GM12891 (cell line): ENCODE data around the gene CBX2.

Source experiments
- POLR2A ChIP-seq: IDR thresholded peaks from 2 replicates; pipeline ENCODE4 v1.6.1; 2011; ENCODE audit warnings: low read depth, low read length, control low read depth
- POLR2AphosphoS5 ChIP-seq: IDR thresholded peaks from 2 replicates; pipeline ENCODE4 v1.6.1; 2011; ENCODE audit warnings: low read depth, low read length, control low read depth
- POU2F2 ChIP-seq: IDR thresholded peaks from 2 replicates; pipeline ENCODE4 v1.6.1; 2011; ENCODE audit warnings: low read depth, mild to moderate bottlenecking, control low read depth, low read length, moderate library complexity
- SPI1 ChIP-seq: IDR thresholded peaks from 2 replicates; pipeline ENCODE4 v1.6.1; 2011; ENCODE audit warnings: low read depth, low read length, control low read depth
- TAF1 ChIP-seq: IDR thresholded peaks from 2 replicates; pipeline ENCODE4 v1.6.1; 2011; ENCODE audit warnings: low read depth, low read length, control low read depth

DNA sequence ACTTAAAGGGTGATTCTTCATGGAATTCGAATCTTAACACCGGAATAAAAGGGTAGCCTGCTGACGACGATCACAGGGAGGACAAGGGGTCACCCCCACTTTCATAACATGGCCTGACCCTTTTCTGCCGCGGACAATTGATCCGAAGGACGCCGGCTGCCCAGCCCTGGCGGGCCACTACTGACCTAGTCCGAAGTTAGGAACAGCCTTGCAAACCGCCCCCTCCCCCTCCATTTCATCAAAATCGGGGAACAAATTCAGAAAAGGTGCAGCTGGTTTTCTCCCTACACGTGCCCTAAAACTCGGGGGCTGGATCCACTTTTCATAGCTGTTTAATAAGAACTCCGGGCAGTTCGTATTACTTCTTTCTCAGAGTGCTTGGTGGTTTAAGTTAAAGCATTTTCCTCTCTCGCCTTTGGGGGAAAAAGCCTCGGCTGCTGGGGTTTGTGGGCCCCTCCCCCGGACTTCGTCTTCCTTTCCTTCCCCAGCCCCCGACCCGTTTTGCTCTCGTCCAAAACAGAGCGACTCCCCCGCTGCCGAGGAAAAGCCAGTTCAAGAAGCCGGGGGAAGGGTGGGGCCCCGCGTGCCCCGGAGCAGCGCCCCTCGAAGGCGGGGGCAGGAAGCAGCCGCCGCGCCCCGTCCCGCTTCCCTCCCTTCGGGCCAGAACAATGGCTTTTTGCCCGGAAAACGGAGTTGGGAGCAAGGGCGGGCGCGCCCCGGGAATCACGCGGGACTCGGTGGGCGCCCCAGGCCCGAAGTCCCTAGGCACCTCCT is 641 bp upstream of the CBX2 start:
- TF ChIP-seq POLR2AphosphoS5 (no peak), SPI1 (no peak), POLR2A (no peak), TAF1 (no peak), POU2F2 (no peak)
